TTC549 (cell line): ENCODE measurements around the gene OR2V2.
"Not testable (repeated sequence)": the region's sequence is repeated elsewhere in the genome, so short reads cannot be mapped to it uniquely, and the experiment has no call there.

ENCODE experiments used
- FAIRE-seq: peaks from 2 replicates; lab custom pipeline; 2012; peaks lifted over from hg19 to GRCh38; lab: Jason Lieb, UNC

The OR2V2 gene

GRCh38 chr5:181146927-181147636 lies at the start of gene OR2V2:
Gene OR2V2 (plus strand): TSS chr5:181147586. CDS start chr5:181154943, 7,357 bp downstream.
- FAIRE-seq: not testable (repeated sequence)

DNA sequence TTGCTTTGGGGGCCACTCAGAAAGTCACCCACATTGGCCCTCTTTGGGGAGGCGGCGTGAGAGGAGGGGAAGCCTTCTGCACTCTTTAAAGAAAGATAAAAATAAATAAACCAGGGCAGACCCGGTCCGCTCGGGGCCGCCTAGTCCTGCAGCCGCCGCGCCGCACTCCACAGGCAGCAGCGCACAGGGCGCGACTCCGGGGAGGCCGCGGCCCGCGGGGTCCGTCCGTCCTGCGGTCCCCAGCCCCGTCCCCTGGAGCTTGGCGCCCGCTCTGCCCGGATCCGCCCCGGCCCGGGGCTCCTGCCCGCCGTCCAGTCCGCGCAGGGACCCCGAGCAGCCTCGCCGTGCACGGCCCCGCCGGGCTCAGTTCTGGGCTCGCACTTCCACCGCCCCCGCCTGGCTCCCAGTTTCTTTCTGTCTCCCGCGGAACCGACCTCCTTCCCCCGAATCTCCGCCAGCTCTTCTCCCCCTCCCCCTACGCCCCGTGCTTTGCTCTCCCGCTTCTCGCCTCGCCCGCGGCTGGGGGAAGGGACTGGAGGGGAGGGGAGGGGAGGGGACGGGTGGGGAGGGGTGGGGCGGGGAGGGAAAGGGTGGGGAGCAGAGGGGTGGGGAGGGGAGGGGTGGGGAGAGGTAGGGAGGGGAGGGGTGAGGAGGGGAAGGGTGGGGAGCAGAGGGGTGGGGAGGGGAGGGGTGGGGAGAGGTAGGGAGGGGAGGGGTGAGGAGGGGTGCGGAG lies 49.5 kb upstream of the OR2V2 start:
- not testable (repeated sequence) for FAIRE-seq

- no peak for FAIRE-seq
These were observed 48.4 kb upstream of the OR2V2 start for GRCh38 chr5:181098762-181099601.

DNA sequence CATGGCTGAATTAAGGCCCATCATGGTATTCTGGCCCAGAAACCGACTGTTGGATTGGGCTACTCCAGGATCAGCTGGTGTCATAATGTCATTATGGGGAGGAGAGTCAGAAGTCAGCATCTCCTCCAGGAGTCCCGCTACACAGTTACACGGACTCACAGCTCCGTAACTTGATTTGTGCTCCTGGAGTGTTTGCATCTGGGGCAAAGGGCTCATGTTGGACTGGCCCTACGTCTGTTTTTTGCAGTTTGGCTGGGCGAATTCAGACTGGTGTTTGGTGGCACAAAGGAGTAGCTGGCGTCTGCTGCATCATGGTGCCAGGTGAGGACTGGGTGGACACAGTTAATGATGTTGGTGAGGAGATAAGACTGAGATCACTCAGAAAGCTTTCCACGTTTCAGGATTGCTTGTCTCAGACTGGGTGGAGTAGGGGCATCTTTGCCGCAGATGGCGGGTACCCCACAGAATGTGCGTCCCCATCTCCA lies 47.7 kb upstream of the OR2V2 start:
- no peak for FAIRE-seq

- no peak for FAIRE-seq
These were observed 47.1 kb upstream of the OR2V2 start for GRCh38 chr5:181100121-181100875.

GRCh38 chr5:181101030-181101641 lies 46.2 kb upstream of the OR2V2 start:
- not testable (repeated sequence) for FAIRE-seq

GRCh38 chr5:181101930-181102674 lies 45.3 kb upstream of the OR2V2 start:
- peak; percentile 73 for FAIRE-seq

DNA sequence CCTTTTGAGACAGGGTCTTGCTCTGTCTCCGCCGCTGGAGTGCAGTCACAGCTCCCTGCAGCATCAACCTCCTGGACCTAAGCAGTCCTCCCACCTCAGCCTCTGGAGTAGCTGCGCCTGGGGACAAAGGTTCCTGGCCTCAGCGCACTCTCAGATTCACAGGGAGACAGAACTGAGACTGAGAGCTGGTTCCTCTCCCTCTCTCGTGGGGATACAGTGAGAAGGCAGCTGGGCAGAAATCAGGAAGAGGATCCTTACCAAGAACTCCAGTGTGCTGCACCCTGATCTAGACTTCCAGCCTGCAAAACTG lies 43.2 kb upstream of the OR2V2 start:
- not testable (repeated sequence) for FAIRE-seq

DNA sequence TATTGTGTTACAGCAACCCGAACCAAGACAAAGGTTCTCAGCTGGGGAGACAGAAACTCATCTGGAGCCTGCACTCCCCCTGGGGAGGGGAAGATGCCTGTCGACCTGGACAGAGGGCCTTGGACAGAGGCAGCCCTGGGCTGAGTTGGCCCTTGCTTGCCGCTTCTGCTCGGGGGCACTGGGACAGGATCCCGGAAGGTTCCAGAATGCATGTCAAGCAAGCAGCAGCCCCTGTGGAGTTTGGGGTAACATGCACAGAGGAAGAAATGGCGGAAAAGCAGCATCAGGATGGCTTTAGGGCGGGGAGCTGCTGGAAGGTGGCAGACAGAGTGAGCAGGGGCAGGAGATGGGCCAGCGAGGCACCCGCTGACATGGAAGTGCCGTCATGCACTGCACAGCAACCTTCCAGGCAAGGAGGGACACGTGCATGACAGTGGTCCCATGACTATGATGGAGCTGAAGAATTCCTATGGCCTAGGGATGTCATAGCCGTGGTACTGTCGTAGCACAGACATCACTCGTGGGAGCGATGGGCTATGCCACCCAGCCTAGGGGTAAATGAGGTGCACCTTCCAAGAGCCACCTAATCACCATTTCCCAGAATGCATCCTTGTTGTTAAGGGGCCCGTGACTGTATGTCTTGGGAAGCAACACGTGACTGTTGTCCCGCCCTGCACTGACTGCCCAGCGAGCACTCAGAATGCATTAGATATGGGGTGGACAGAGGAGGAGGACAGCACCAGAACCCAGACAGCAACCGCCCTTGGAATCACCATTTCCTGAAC lies 42.6 kb upstream of the OR2V2 start:
- FAIRE-seq: not testable (repeated sequence)

GRCh38 chr5:181105391-181106025 lies 41.9 kb upstream of the OR2V2 start:
- no peak for FAIRE-seq

GRCh38 chr5:181107699-181108098 lies 39.7 kb upstream of the OR2V2 start:
- FAIRE-seq: no peak

- no peak for FAIRE-seq
These were observed 38.7 kb upstream of the OR2V2 start for GRCh38 chr5:181108578-181109165.

DNA sequence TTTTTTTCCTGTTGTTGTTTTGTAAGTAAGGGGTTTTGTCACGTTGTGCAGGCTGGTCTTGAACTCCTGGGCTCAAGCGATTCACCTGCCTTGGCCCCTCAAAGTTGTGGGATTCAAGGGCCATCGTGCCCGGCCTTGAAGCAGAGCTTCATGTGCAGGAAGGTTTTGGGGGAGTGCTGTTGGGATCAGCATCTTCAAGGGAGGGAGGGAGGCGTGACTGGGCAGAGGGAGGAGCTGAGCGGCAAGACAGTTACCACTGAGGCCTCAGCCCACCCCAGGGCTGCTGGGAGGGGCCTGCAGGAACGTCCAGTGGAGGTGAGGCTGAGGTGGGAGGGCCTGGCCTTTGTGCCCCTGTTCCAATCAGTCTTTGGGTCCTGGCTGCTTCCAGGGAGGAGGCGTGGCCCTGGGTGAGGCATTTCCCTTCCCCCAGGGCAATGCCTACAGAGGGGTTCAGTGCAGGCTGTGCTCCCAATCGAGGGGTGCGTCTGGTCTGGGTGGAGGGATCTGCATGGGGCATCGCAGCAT lies 37.8 kb upstream of the OR2V2 start:
- no peak for FAIRE-seq

- no peak for FAIRE-seq
These were observed 36.4 kb upstream of the OR2V2 start for GRCh38 chr5:181111010-181111409.

GRCh38 chr5:181112476-181112875 lies 34.9 kb upstream of the OR2V2 start:
- no peak for FAIRE-seq

GRCh38 chr5:181113572-181113971 lies 33.8 kb upstream of the OR2V2 start:
- not testable (repeated sequence) for FAIRE-seq

DNA sequence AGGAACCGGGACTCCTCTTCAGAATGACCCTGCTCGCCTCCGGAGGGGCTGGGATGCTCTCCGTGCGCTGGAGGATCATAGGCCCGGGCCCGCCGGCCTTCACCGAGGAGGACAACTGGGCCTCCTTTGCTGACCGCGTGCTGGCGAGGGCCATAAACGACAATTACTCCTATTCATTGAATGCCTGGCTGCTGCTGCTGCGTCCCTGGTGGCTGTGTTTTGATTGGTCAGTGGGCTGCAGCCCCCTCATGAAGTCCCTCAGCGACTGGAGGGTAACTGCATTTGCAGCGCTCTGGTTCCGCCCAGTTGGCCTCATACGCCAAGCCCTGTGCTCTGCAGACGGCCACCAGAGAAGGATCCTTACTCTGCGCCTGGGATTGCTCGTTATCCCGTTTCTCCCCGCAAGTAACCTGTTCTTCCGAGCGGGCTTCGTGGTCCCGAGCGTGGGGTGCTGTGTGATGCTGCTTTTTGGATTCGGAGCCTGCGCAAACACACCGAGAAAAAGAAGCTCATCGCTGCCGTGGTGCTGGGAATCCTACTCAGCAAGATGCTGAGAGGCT lies 33.0 kb upstream of the OR2V2 start:
- no peak for FAIRE-seq
